ENCODE data around the gene SCGB3A2.
A peak's percentile ranks its signal among the peaks of the same experiment; 100 is the strongest.

The SCGB3A2 gene, protein sequence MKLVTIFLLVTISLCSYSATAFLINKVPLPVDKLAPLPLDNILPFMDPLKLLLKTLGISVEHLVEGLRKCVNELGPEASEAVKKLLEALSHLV

DNA sequence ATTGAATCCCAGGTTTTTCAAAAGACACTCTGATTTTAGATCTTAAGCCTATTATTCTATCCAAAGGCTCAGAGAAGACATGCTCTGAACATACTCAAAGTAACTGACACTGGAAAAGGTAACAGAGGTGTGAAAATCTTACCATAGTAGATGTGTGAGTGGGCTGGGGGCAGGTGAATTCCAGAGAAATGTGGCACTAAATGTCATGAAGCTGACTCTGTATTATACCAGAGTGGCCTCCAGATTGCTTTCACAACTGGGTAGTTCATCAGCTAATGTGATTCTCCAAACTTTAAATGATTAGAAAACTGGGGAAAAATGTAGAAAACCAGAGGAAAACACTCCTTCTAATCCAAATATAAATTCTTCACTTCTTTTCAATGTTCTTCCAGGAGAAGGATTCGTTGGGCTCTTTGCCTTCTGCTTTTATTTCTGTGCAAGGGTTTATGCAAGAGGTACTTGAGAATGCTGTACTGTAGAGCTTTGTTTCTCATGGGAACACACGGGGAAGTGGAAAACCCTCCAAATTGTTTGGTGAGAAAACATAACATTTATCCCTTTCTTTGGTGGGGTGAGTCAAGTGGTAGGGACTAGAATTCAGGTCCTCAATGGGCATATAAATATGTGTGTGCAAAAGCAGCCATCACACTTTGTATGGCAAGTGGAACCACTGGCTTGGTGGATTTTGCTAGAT, at the start of gene SCGB3A2:
TSS of gene SCGB3A2 (plus strand) at position 646 of the 694 bp plus-strand sequence. CDS start 93 bp downstream, outside the sequence.
- no peak for DNase-seq

DNA sequence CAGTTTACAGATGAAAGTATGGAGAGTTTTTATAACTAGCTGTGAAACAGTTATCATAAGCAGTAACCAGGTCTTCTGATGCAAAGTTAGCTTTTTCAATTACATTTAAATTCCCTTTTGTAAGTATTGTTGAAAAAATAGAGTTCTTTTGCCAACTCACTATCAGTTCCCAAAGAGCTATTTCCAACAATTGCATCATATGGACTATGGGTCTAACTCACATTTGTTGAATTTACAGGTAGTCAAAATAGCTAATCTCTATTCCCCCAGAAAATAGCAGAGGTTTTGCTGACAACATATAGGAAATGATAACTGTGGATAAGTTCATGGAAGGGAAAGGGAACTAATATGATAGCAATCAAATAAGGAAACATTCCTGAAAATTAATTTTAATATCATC, 48.5 kb upstream of the SCGB3A2 start:
- no peak for DNase-seq

DNA sequence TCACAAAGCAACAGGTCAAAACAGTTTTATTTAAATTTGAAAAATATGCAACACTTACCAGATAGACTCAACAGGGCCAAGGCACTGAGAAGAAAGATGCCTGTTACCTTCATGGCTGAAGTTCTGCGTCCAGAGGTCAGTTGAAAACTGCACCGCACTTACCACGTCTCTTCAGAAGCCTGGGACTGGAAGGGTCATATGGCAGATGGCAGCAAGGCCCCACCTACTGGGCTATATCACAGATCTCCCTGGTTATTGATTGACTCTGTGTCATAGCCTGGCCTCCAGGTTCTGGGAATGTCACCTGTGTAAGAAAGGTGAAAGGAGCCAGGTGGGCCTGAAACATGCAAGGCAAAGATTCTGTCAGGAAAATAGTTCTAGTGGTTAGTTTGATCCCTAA, 47.0 kb upstream of the SCGB3A2 start, which contains the start of gene SPINK1:
TSS of gene SPINK1 (minus strand) at position 207 of the 400 bp plus-strand sequence. CDS start at position 113, 94 bp downstream.
- no peak for DNase-seq

DNA sequence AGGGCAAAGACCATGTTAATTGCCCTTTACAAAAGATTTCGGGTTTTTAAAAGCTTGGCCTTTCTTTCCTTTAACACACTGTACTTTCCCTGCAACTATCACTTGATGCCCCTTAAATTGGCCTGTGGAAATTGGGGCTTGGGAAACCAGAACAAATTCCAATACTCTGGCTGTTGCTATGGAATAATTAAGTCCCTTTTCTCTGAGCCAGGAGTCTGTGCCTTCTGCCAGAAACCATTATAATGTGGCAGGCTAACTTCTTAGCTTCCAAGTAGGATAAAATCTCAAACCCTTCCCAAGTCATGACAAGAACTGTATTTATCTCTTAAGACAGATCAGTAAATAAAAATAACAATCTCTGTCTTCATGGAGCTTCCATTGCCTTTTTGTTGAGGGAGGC, 46.0 kb upstream of the SCGB3A2 start:
- no peak for DNase-seq

DNA sequence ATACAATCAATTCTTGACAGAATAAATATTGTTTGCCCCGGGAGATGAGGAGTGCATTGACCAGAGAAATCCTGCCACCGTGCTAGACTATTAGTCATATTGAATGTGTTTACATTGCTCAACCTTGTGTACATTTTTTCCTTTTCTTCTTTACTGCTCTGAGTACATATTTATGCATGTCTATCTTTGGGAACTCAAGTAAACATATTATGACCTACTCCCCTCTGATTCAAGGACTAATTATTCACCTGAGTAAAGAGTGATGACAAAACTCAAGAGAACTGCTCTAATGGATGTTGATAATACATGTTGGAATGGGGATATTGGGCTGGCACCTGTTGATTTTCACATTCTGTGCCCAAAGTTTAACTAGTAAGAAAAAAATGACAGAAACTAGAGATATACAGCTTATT, 43.1 kb upstream of the SCGB3A2 start:
- DNase-seq = no peak

DNA sequence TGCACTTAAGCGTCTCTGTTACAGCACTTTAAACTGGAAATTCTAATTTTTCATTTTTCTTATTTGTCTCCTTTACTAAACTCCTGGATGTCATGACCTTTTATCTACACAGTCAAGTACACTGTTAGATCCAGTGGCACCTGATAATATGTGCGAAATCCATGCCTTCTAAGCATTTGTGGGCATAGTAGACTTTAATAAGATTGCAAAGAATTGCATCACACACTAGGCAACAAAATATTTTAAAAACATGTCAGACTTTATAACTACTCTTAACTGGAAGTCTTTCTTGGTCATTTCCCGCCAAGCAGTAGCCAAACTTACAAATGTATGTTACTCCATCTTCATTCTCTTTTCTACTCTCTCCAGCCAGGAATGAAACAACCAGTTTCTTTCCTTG, 42.1 kb upstream of the SCGB3A2 start:
- DNase-seq = no peak

DNA sequence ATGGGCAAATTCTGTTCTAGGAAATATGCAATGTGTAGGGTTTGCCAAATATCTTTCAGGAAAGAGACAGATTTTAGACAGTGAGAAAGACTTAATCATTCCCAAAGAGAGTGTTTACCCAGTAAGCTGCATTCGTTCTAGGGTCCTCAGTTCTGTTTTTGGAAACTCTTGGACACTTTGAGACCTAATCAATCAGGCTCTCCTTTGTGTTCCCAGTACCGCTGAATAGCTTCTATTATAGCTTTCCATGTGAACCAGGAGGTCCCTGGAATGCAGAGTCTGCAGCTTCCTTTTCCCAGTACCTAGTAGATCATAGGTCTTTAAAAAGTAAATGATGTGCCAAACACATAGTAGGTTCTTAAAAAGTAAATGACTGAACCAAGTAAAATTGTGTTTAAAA, 35.6 kb upstream of the SCGB3A2 start:
- no peak for DNase-seq

DNA sequence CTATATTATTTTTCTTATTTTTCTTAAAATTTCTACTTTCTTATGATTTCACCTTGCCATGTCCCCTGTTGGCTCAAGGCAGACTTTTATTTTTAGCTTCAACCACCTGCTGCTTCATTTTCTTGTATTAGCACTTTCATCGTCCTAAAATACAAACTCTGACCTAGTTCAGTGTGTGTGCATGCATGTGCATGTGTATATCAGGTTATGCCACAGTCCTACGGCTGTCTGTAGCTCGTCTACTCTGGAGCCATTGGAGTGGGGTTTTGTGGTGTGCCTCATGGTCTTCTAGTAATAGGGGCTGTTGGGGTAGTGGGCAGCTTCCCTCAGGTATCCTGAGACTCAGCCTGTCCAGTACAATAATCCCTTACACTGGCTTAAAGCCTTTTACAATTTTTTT, 33.7 kb upstream of the SCGB3A2 start:
- no peak for DNase-seq

DNA sequence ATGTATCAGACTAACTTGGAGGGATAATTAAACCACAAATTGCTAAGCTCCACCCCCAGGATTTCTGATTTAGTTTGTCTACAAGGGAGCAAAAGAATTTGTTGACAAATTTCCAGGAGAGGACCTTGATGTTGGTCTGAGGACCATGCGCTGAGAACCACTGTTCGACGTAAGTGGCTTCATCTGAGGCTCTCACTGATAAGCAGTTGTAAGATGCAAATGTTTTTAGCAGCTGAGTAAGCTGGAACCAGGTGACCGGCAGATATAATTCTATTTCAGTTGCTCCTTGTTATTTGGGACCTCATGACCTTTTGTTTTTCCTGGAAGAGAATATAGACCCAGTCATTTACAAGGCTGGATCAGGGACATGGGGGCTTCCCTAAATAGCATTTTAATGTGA, 32.9 kb upstream of the SCGB3A2 start:
- no peak for DNase-seq

DNA sequence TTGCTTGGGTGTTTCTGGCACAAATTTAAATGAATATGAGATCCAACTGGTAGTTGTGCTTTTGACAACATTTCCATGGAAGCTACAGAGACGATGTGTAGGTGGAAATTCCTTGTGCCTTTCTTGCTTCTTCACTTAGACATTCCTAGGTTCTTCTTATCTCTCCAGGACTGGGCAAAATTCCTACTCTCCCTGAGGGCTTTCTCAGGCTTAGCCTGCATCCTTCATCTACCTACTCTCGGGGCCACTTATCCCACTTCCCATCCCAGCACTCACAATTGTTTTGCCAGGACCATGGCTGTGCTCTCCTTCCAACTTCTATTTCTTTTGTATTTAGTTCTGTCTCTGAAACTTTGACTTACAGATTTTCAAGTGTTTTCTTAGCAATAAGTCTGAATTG, 29.3 kb upstream of the SCGB3A2 start:
- no peak for DNase-seq

DNA sequence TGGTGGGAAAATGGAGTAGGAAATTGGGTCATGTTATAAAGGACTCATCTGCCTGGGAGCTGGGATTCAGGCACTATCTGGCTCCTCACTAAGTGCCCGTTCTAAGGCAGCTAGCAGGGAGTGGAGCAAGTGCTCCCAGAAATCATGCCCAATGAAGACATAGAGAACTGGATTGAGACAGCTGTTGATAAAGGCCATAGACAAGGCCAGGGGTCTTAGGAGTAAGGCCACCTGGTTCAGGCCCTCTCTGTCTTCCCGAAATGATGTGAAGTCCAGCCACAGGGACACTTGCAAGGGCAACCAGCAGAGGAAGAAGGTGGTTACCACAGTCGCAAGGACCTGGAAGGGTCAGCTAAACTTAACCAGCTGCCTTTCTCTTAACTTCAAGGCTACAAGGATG, 26.9 kb upstream of the SCGB3A2 start:
- DNase-seq = no peak

DNA sequence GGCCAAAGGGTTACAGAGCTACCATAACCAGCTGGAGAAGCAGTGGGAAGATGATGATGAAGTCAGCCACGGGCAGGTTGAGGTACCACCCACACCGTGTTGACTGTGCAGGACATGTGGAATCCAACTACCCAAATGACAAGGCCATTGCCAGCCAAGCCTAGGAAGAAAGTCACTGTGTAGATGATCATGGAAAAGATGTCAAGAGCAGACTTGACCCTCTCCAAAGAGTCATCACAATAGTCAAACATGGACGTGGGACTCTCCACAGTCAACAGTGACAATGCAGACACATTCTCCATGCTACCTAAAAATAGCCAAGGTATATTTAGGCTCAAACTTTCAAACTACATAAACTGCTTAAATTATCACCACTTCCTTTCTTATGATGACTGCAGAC, 26.1 kb upstream of the SCGB3A2 start:
- no peak for DNase-seq

DNA sequence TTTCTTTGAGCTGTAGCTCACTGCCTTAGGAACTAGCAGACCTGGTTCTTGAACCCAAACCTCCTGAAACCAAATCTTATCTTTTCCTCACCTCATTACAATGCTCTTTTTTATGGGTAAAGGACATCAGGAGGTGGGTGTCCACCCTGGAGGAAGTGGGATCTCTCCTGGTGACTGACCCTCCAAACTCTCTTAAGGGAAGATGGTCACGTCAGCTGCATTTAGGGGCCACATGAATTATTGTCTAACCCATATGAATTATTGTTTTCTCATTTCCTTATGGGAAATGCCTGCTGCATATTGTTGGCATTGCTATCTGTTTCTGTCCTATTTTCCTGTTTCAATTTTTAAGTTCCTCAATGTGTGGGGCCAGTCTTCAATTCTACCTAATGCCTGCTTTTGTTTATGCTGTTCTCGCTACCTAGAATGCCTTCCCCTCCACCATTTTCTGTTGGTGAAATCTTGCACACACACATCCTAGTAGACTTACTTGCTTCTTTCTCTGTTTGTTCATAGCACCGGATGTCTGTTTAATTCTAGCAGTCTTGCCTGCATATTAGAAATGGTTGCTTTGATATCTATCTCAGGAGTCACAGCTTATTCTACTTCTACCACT, 25.0 kb upstream of the SCGB3A2 start:
- no peak for DNase-seq

DNA sequence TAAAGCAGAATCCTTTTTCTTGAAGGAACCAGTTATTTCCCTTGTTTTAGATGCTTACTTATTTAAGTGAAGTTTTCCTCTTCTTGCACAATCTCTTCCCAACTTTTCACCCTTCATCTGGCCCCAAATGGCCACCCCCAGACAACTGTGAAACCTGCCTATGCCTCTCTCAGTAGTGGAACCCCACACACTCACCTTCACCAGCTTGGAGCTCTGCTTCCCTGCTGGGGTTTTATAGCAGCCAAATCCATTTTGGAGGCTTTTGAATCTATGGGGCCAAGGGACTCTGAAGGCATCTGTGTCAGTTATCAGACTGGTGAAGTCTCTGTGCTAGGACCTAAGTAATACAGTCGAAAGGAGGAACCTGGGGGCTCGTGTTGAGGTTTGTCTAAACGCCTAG, 24.2 kb upstream of the SCGB3A2 start:
- no peak for DNase-seq

DNA sequence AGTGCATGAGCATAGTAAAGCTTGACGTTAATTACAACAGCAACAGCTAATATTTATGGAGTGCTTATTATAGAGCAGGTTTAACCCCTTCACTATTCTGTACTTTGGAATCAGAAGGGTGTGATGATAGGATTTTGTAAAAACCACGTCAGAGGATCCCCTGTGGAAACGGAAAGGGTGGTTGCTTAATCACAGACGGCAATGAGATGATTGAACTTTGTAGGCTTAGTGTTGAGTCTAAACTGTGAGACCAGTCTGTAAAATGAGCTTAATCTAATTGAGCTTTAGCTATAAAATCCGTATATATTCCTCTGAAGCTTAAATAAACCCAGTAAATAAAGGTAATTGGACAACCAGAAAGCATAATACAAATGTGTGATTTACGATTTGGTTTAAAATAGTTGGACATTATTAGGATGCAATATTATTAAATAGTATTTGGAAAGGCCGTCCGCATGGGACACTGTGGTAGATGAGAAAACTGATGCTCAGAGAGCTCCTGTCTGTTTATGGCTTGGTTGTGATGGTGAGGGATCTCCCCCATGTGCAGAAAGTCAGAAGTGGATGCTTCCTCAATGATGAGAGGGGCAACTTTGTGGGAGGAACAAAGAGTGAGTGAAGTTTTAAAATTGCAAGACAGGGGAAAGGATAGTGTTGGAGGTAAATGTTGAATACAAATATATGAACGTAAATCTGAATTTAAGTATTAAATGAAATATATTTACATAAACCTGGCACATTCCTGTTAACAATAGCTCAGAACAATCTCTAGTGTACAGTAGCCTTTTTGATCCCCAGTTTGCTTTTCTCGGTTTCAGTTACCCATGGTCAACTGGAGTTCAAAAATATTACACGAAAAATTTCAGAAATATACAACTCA, 23.4 kb upstream of the SCGB3A2 start:
- no peak for DNase-seq

DNA sequence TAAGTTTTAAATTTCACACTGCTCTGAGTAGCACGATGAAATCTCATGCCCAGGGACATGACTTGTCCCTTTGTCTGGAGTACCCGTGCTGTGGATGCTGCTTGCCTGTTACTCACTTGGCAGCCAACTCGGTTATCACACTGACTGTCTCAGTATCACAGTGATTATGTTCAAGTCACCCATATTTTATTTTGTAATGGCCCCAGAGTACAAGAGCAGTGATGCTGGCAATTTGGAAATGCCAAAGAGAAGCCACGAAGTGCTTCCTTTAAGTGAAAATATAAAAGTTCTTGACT, 22.8 kb upstream of the SCGB3A2 start:
- no peak for DNase-seq

DNA sequence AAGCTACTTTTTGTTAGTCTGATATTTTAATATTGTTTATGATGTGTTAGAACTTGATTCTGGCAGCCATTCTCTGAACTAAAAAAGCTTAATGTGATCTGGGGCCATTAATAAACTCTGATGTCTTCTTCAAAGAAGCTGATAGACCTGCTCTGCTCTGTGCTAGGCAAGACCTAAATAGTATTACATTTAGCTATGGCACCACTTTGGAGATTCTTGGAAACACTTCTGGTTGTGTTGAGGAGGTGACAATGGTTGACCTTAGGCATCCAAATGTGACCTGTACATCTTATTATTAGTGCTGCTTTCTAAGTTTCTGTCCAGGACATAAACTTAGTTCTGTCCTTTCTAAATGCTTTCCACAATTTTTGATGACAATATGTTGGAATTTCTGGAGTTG, 21.7 kb upstream of the SCGB3A2 start:
- no peak for DNase-seq

DNA sequence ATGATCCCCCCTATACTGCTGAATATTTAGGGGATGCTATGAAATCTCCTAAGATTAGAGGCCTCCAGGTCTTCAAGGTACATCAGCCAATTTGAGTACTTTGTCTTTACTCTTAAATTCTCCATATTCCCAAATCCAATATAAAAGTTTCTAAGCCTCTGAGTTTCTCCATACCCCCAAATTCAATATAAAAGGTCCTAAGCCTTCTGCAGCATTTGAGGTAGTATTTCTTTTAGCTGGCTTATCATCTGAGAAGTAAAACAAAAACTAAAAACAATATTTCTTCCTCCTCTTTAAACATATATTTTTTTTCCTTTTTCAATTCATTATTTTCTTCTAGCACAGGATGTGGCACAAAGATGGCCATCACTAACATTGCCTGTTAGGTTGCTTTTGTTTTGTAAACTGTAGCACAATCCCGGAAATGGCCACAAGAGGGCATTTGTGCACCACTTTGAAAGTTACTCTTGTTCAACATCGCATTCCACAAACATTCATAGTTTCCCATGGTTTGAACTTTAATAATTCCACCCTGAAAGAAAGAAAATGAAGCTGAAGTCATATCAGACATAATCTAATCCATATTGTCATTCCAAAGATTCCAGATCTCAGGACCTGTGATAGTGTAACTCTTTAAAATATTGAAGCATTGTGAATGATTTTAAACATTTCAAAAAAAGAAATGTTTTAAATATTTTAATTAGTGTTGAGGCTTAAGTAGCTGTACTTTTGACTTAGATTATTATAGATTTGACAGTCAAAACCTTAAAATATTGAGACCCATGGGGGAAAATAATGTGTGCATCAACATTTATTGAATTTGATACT, 21.0 kb upstream of the SCGB3A2 start:
- DNase-seq = peak; percentile 3

DNA sequence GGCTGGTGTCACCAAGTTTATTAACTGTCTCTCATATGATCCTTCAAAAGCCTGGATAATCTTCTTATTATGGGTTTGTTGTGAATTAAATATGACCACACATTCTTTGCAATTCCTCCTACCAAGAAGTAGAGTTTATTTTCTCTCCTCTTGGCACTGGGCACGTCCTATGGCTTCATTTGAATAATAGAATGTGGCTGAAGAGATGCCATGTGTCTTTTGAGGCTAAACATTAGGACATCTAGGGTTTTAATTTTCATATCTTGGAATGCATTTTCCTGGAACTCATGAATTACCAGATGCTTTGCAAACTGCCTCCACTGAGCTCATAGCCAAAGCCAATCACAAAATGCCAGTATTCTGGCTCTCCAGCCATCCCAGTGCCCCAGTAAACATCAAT, 19.9 kb upstream of the SCGB3A2 start:
- DNase-seq = no peak

DNA sequence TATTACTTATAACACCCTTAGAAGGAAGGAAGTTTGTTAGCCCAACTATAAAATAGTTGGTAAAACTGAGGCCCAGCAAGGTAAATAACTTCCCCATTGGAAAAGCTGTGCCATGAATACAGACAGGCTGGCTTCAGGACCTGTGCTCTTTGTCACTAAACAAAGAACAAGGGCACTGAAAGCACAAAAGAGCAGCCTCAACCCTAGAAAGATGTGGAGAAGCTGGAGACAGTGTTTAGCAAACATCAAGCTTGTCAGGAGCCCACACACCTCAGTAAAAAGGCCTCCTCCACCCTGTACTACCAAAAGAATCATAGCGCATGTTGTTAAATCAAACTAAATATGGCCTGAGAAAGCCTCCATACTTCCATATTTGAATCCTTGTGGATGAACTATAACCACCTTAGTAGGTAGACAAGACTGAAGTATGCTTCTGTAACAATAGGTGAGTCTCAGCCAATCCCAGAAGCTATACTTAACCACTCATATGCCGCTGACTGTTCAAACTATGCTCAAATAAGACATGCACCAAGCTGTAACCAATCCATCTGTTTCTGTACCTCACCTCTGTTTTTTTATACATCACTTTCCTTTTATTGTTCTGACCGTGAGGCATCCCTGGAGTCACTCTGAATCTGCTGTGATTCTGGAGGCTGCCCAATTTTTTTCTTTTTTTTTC, 18.4 kb upstream of the SCGB3A2 start:
- no peak for DNase-seq

DNA sequence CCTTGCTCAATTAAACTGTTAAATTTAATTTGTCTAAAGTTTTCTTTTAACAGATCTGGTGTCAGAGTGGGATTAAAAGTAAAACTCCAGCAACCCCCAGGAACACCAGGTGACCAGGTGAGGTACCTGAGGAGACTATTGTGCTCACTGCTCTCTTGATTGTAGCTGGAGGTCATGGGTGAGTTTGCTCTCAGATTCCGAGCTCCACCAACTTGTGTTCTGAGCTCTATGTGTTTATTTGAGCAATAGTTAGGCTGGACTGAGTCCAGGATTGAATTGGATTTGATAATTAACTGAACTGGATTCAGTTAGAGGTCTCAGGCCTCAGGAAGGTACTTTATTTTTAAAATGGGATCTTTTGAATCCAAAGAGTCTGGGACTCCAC, 17.9 kb upstream of the SCGB3A2 start:
- DNase-seq = no peak

DNA sequence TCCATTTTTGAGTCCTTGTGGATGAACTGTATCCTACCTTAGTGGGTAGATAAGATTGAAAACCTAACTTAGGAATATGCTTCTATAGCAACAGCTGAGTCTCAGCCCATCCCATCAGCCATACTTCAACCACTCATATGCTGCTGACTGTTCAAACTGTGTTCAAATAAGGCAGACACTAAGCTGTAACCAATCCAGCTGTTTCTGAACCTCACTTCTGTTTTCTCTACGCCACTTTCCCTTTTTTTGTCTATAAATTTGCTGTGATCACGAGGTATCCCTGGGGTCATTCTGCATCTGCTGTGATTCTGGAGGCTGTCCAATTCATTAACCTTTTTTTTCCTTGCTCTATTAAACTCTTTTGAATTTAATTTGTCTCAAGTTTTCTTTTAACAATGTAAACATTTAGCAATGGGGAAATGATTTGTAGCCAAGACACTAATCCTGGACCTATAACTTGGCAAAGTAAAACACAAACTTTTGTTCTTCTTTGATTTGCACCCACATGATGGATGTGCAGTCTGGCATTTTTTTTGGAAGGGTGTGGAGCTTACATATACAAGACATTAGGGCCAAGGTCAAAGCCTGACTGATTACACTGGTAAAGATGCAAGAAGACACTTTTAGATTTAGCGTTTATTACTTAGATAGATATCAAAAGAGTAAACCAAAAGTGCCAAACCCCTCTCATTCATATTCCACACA, 14.9 kb upstream of the SCGB3A2 start:
- DNase-seq = no peak

Measured in KG1 (cell line).